ENCODE data around the gene IL17RC.

GRCh38 chr3:9891072-9891622 is 25.8 kb upstream of the IL17RC start:
- TF ChIP-seq POLR2AphosphoS5 (IDR thresholded peaks at IDR 0.05) (no peak), POLR2A (IDR thresholded peaks at IDR 0.05) (no peak), CTCF (IDR thresholded peaks at IDR 0.05) (no peak)

All from transverse colon (tissue), 4 donors.